Measurements from ENCODE around the gene CAPN2.
A peak's percentile ranks its signal among the peaks of the same experiment; 100 is the strongest.

CAPN2 gene

DNA sequence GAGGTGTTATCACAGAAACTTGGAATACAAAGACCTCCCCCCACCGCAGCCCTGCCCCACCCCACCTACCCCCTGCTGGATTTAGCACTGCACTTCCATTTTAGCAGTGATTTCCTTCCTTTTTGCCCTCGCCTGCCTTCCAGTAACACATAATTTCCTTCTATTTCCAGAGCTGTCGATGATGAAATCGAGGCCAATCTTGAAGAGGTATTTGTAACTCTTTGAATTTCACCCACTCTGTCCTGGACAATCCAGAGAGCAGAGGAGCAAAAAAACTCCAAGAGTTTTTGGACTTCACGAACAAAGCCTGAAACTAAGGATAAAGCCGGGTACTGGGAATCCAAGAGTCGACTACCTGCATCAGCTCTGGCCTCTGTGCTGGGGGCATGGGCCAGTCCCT is 49.1 kb downstream of the CAPN2 start:
- no peak for DNase-seq (ENCODE audit: low read depth in 2 of 2)

DNA sequence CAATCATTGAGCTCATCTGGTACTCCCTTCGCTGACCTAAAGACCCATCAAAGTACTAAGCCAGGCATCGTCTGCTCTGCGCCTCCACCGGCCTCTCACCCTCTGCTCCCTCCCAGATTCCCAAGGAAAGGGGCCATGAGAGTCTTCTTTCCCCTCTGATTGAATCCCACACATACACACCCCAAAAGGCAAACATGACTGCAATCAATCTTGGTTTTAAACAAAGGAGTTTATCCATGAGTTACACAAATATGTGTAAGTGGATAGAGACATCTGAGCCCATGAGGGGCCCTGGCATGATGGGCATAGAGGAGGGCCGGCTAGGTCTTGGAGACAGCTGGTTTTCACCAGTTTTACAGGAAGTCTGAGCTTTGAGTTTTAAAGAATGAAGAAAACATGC is 50.9 kb downstream of the CAPN2 start:
- DNase-seq (ENCODE audit: low read depth in 2 of 2) = no peak

DNA sequence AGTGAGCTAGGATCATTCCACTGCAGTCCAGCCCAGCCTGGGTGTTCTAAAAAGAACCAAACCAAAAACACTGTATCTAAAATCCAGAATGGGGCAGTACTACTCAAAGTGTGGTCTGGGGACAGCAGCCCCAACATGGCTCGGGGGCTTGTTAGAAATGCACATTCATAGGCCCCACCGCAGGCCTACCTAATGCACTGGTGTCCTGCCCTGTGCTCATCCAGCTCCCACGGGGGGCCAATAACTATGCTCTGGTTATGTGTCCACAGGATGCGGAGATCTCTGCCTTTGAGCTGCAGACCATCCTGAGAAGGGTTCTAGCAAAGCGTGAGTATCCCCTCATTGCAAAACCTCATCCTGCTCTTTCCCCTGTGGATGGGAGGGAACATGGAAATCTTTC is 51.5 kb downstream of the CAPN2 start:
- DNase-seq (ENCODE audit: low read depth in 2 of 2) = no peak

DNA sequence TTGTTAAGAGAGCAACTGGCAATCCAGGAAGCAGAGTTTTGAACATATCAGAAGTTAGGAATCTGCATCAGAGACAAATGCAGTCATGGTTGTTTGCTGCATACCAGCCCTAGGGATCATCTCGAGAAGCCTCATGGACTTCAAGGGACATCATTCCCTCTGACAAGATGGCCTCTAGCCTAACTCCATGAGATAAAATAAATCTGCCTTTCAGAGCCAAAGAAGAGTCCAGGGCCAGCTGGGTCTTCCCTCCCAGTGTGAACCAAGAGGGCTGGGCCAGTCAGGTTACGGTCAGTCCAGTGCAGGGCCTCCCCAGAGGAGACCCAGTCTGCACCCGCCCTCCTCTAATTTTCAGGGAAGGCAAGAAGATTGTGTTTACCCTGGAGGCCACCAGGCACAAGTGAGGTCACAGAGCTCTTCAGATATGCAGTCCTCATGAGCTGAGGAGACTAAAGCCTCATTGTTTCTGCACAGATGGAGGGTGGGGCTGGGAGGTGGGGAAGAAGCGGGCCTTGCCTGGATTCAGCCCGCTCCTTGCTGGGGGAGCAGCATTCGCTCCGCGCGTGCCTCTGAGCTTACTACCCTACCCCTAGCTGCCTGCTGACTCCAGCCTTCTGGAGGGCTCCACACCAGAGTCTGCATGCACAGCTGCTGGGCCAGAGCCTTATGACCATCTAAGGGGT is 52.8 kb downstream of the CAPN2 start:
- no peak for DNase-seq (ENCODE audit: low read depth in 2 of 2)

DNA sequence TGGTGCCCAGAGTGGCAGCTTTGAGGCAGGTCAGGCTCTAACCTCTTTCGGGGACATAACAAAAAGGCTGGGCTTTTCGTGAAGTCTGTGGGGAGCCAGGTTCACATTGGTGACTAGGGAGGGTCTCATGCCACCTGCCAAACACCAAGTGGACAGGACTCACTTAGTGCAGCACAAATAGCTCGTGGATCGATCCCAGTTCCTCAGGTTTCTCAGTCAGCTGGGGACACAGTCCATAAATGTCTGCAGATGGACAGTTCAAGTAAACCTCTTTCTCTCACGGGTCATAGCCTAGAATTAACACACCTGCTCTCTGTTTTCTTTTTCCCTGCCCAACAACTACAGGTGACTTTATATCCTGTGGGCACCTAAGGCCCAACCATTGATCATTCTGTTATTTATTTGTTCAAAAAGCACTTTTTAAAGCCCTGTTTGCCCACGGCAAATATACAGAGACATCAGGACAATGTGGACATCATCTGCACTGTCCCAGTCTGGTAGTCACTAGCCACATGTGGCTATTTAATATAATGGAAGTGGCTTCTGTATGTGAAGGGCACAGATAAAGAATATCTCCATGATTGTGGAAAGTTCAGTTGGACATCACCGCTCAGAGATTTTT is 53.5 kb downstream of the CAPN2 start:
- no peak for DNase-seq (ENCODE audit: low read depth in 2 of 2)

DNA sequence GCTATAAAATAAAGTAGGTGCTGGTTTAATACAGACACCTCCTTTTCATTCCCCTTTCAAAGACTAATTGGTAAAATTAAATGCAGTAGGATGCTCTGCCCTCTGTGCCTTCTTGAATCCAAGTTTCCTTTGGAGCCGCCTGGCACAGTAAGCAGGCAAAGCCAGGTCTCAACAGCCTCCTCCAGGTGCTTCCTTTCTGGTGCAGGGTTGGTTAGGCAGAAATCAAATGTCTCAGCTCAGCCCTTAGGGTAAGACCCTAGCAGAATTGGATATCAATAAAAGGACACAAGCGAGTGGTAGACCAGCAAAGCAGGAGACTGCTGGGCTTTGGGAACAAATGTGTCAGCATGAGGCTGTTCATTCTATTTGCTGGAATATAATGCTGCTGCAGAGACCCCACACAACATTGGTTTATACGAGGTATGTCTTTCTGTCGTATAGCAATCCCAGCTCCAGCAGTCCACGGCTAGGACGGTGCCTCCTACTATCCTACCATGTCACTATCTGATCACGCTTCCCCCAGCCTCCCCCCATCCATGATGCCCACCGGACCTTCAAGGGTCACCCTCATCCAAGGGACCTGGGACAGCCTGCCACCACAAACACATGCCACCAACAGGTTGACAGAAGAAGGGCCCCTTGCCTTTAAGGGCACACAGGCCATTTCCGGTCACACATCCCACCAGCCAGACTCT is 58.4 kb downstream of the CAPN2 start:
- no peak for DNase-seq (ENCODE audit: low read depth in 2 of 2)

DNA sequence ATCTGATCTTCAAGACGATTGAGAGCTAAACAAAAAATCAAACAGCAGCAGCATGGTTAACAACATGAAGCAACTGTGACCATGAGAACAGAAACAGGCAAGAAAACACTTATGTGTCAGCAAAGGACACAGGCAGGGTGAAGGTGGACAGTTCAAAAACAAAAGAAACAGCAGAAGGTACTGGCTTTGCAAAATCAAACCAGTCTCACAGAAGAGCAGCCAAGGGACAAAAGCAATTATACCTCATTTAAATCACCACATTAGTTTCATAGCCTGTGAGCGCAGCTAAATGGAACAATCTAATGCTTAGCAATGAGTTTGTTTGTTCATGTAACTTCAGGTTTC is 59.1 kb downstream of the CAPN2 start:
- no peak for DNase-seq (ENCODE audit: low read depth in 2 of 2)

DNA sequence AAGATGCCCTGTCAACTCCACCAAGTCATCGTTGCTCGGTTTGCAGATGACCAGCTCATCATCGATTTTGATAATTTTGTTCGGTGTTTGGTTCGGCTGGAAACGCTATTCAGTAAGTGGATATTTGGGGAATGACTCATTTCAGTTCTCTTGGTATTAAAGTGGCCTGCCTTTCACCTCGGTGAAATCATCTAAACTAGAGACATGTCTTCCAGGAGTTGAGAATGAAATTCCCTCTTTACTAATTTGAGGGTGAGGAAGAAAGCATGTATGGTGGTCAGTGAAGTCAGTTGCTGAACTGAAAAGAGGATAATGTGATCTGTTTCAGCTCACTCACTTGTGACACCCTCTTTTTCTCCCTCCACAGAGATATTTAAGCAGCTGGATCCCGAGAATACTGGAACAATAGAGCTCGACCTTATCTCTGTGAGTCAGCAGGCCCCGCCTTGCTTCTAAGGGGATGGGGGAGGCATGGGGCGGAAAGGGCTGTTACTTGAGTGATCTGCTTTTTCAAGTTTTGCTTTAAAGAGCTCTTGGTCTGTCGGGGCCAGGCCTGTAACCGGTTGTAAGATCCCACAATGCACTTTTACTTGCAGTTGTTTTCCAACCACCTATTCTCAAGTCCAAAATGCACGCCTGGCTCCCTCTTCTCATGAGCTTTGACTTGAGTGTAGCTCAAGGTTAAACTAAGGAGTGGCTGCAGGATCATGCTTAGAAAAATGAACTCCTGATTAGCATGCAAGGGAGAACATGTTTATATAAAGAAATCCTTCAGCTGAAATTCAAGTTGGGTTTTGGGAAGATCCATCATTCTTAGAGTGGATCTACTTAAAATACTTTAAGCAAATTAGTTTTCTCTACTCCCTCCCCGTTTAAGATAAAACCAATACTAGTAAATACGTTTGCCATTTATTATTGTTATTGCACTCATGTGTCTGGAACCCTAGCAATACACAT is 59.8 kb downstream of the CAPN2 start:
- peak in 1 of 2 donors; percentile 8 for DNase-seq (ENCODE audit: low read depth in 2 of 2)

DNA sequence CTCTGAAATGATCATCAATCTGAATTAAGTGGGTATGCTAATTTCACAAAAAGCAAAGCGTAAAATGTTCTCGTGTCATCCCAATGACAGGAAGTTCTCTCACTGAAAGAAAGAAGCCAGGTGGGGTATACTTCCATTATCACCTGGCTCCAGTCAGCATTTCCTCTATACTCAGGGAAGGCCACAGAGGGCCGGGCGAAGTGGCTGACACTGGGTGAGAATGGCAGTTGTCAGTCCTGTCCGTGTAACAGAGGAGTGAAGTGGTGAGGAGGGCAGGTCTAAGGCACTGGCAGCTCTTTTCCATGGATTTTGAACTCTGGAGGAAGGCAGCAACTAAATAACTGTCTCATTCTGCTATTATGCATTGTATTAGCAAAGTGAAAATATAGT is 60.4 kb downstream of the CAPN2 start:
- DNase-seq (ENCODE audit: low read depth in 2 of 2) = no peak

DNA sequence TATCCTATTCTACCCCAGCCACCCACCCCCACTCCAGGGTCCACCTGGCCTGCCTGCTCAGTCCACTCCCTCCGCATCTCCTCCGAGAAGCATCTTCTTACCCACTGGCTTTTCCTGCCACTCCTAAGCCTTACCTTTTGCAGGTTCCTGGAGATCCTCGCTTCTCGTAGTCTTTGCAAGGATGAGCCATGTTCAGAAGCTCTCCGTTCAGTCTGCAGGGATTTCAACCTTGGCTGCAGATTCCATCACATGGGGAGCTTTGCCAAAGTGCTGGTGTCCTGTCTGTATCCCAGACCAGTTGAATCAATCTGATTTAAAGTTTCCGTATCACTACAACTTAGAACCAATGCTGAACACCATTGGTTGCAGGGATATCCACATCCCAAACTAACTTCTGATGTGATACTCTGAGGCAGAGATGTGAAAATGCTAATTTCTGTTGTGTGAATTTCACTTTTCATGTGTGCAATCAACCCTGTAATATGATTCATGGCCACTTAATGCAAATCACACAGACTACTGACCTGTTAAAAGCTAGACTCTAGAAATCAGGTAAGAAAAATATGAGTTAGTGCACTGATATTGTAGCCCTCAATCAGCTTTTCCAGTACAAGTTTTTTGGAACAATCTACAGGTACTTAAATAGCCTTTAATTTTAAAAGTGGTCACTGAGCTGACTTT is 61.9 kb downstream of the CAPN2 start:
- no peak for DNase-seq (ENCODE audit: low read depth in 2 of 2)

DNA sequence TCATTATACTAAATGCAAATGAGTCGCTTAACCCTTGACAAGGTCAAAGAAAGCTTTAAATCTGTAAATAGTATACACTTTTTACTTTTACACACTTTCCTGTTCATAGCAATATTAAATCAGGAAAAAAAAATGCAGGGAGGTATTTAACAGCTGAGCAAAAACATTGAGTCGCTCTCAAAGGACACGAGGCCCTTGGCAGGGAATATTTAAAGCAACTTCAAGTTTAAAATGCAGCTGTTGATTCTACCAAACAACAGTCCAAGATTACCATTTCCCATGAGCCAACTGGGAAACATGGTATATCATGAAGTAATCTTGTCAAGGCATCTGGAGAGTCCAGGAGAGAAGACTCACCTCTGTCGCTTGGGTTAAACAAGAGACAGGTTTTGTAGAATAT is 62.7 kb downstream of the CAPN2 start:
- DNase-seq (ENCODE audit: low read depth in 2 of 2) = no peak

DNA sequence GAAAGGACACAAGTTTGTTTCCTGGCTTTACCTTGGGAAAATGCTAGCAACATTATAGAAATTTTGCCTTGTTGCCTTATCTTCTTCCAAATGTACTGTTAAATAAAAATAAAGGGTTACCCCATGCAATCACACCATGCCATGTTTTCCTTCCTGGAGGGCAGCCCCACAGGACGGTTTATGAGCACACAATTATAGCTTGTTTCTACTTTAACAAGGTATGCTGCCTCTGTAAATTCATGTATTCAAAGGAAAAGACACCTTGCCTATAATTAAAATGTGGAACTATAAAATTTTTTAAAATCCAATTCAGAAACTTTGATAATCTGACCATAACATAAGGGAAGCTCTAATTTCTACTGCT is 63.4 kb downstream of the CAPN2 start:
- DNase-seq (ENCODE audit: low read depth in 2 of 2) = no peak

DNA sequence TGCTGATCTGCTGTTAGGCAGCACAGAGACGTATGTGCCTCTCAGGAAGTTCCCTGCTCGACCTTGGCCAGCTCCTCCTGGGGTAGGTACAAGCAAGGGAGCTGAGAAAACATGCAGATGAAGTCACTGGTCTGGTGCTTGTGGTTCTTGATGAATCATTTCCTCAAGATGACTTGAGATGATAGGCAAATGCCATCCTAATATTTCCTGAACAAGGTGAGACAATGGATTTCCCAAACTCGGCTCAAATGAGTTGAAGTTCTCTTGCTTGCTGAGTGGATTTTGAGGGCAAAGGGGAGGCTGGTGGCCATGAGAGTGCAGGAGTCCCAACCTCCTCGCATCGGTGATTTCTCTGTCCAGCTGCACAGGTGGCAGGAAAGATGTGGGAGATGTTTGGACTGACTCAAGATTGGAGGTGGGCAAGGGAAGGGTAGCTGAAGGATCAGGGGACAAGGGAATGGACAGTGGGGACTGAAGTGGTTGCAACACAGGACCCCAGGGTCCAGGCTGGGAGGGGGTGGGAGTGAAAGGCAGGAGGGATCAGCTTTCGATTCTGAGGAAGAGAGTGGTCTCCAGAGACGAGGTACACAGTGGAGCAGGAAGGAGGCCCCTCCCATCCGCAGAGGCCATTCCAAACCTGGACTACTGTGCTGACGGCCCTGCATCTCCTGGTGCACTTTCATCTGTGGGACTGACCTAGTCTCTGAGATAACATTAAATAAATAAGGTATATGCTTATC is 63.9 kb downstream of the CAPN2 start:
- DNase-seq (ENCODE audit: low read depth in 2 of 2) = peak in 1 of 2 donors; percentile 40

DNA sequence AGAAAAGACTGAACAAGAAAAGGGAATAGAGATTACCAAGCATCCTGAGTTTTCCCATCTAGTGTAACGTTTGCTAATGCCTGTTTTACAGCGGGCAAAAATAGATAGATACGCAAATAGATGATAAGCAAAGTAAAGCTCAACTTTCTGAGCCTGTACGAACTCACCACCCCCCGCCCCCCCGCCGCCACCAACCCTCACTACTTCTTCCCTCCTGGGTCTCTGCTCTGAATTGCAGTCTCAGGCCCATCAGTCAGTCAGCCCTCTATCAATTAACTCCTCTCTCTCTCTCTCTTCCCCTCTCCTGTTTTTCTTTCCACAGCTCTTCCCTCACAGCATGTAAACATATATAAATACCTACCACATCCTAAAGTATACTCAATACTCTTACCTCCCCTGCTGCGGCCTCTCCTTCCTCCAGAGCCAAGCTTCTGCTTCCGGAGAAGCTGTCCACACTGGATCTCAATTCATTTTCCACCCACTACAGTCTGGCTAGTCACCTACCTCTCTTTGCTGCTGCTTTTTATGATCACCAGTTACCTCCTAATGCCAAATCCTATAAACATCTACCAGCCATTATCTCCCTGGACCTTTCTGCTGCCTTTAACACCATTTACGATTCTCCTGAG is 64.6 kb downstream of the CAPN2 start:
- DNase-seq (ENCODE audit: low read depth in 2 of 2) = no peak

DNA sequence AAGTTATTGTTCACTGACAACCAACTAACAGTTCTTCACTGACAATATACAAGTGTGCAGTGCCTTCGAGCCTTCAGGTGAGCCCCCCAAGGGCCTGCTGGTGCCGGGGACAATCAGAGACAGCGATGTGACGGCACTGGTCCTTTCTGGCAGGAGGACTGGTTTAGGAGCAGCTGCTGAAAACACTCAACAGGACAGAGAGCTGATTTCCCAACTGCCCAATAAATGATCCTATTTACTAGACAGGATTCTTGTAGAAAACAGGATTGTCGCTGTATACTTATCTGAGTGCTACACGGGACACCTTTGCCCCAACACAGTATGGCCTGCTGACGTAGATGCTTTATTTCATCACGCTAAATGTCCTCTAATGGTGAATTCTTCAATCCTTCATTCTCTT is 68.0 kb downstream of the CAPN2 start:
- DNase-seq (ENCODE audit: low read depth in 2 of 2) = no peak

DNA sequence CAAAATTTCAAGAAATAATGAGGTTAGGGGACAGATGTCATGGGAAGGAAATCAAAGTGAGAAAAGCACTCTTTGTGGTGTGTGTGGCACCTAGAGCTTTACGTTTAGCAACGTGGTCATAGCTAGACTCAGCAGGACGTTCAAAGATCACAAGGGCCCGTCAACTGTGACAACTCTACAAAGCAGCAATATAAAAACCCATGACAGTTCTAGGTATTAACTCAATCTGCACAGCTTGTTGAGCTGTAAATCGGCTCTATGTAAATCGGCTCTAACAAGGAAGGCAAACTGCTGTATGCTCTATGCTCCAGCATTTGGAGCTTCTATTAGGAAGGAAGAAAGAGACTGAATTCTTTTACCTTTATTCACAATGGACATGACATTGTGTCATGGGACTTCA is 68.6 kb downstream of the CAPN2 start:
- DNase-seq (ENCODE audit: low read depth in 2 of 2) = no peak

DNA sequence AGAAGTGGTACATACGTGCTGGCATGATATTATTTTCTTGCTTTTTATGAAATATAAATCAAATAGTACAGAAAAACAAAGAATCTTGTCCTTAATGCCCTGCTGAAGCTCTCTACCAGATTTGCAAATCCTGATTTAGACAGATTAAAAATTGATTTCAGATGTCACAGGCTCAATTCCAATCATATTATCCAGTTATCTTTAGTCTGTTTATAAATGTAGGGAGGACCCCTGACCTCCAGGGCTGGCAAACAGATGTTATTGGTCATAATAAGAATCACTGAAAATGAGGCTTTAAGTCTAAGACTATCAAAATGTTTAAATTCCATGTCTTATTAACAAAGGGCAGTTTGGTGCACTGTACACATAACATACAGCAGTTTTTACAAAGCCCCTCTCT is 71.3 kb downstream of the CAPN2 start:
- DNase-seq (ENCODE audit: low read depth in 2 of 2) = no peak

DNA sequence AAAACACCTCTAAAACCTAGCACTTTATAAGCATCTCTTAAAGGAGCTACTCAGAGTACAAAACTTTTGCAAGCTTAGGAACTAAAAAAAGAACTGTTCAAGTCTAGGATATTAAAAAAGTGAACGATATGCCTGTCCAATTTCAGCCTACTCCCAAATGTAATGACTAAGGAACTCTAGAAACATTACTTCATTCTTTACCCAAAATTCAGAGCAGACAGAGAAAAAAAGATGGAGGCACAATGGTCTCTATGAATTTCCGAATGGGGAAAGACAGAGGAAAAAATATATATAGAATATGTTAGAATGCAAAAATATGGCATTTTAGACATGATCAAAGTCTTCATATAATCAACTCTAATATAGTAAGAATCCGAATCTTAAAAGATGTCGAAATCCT is 72.2 kb downstream of the CAPN2 start:
- DNase-seq (ENCODE audit: low read depth in 2 of 2) = no peak

DNA sequence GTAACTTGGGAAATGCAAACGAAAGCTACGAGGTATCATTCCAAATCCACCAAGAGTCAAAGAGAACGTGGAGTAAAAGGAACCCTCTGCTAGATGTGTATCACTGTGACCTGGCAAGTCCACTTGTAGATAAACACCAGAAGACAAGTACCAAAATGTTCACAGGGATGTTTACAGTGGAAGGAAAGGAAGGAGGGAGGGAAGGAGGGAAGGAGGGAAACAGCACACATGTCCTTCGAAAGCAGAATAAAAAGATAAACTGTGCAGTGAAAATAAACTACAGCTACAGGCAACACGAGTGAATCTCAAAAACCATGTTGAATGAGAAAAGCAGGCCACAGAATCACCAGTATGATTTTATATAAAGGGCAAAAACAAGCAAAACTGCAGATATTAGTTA is 73.5 kb downstream of the CAPN2 start:
- no peak for DNase-seq (ENCODE audit: low read depth in 2 of 2)

DNA sequence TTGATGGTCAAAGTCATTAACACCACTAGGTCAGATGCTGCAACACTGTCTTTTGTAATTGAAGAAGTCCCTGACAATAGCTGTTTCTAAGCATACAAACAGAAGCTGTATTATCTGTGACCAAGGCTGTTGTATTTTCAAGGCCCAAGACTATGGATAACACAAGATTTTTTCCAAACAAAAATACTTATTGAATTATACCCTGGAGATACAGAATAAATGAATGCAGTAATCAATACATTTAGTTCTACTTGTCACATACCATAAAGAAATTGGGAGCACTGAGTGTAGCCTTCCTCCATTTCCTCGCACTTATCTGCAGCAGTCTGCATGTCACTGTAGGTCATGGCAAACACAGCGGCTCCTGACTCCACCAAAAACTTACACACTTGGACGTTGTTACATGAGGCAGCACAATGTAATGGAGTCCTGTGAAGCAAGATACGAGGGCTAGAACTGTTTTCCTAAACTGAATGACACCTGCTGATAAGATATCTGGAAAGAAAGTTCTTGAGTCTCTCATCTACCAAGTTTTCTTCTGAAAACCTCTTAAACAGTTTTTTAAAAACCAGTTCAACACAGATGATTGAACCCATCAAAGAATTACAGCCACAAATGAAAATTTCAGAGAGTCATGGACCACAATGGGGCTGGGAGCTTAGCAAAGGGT is 76.5 kb downstream of the CAPN2 start:
- DNase-seq (ENCODE audit: low read depth in 2 of 2) = no peak
